Hepatocyte (in vitro differentiated cells): ENCODE results near the gene ZNF90. TPM values are rescaled to one million over a fixed set of nuclear protein-coding genes. Genes with fewer than 3 reads are reported as not detected.
"Not testable (repeated sequence)": the region's sequence is repeated elsewhere in the genome, so short reads cannot be mapped to it uniquely, and the experiment has no call there.

ENCODE experiments used
- DNase-seq: peaks from one replicate; pipeline ENCODE4 v3.0.0-alpha.2; 2016; ENCODE audit warnings: low spot score
- H2AFZ ChIP-seq: fragments of 200-600 bp; sonication (generic); 2 replicates; pipeline ENCODE4 v1.6.0; 2016; ENCODE audit warnings: antibody characterized with exemption, mild to moderate bottlenecking
- H3K27ac ChIP-seq: fragments of 200-600 bp; sonication (generic); 2 replicates; pipeline ENCODE4 v1.5.1; 2016; ENCODE audit warnings: mild to moderate bottlenecking
- H3K27me3 ChIP-seq: fragments of 200-600 bp; sonication (generic); 2 replicates; pipeline ENCODE4 v1.6.1; 2016
- H3K36me3 ChIP-seq: fragments of 200-600 bp; sonication (generic); replicated peaks from 2 replicates; pipeline ENCODE4 v1.5.1; 2016; ENCODE audit warnings: low read depth; ENCODE audit not compliant: insufficient read depth
- H3K4me1 ChIP-seq: fragments of 200-600 bp; sonication (generic); 2 replicates; pipeline ENCODE4 v1.5.1; 2016; ENCODE audit warnings: mild to moderate bottlenecking, moderate library complexity; ENCODE audit not compliant: insufficient read depth
- H3K4me2 ChIP-seq: fragments of 200-600 bp; sonication (generic); 2 replicates; pipeline ENCODE4 v1.6.0; 2016
- H3K4me3 ChIP-seq: fragments of 200-600 bp; sonication (generic); 2 replicates; pipeline ENCODE4 v1.5.1; 2016; ENCODE audit warnings: mild to moderate bottlenecking
- H3K79me2 ChIP-seq: fragments of 200-600 bp; sonication (generic); 2 replicates; pipeline ENCODE4 v1.6.0; 2017; ENCODE audit warnings: mild to moderate bottlenecking
- H3K9me2 ChIP-seq: fragments of 200-600 bp; sonication (generic); replicated peaks from 2 replicates; pipeline ENCODE4 v1.6.0; 2017; ENCODE audit warnings: mild to moderate bottlenecking; ENCODE audit not compliant: insufficient read depth
- H3K9me3 ChIP-seq: fragments of 200-600 bp; sonication (generic); 2 replicates; pipeline ENCODE4 v1.5.1; 2016; ENCODE audit warnings: low read depth, mild to moderate bottlenecking
- H4K20me1 ChIP-seq: fragments of 200-600 bp; sonication (generic); 2 replicates; pipeline ENCODE4 v1.6.0; 2016; ENCODE audit warnings: mild to moderate bottlenecking; ENCODE audit not compliant: insufficient read depth, poor library complexity, severe bottlenecking
- EZH2 ChIP-seq: fragments of 200-600 bp; sonication (generic); IDR thresholded peaks from 2 replicates; pipeline ENCODE4 v1.6.1; 2016; ENCODE audit warnings: antibody characterized with exemption, mild to moderate bottlenecking, borderline replicate concordance
- EZH2phosphoT487 ChIP-seq: fragments of 200-600 bp; sonication (generic); IDR thresholded peaks from one replicate; pipeline ENCODE4 v1.6.1; 2018; ENCODE audit warnings: antibody characterized with exemption, mild to moderate bottlenecking, low read depth, moderate library complexity; ENCODE audit not compliant: unreplicated experiment, severe bottlenecking
- WGBS: methylation state at CpG from one replicate; pipeline ENCODE4 v1.1.6; 2016; ENCODE audit warnings: low lambda C conversion rate; ENCODE audit errors: missing lambda C conversion rate; 5-methylcytosine and 5-hydroxymethylcytosine counted together
- polyA plus RNA-seq: library from polyadenylated mRNA; unstranded; fragments of >200 nt; fragmentation: Nextera tagmentation; extraction: Ambion mirVana; gene quantifications from 2 replicates; pipeline ENCODE4 v1.2.1, GENCODE V29; 2016
- total RNA-seq: library from RNA; depleted of rRNA; stranded (reverse); fragments of >200 nt; gene quantifications from 2 replicates; pipeline ENCODE4 v1.2.3, GENCODE V29; 2014
- TF ChIP-seq, protein P1 (sequence below): fragments of 200-600 bp; sonication (generic); IDR thresholded peaks from 2 replicates; pipeline ENCODE4 v1.5.1; 2016; ENCODE audit warnings: antibody characterized with exemption, mild to moderate bottlenecking; ENCODE audit not compliant: poor library complexity

ZNF90 gene
- total and polyA plus RNA-seq, 2 experiments from 2014 or later: 6.1 to 8.7 TPM

DNA sequence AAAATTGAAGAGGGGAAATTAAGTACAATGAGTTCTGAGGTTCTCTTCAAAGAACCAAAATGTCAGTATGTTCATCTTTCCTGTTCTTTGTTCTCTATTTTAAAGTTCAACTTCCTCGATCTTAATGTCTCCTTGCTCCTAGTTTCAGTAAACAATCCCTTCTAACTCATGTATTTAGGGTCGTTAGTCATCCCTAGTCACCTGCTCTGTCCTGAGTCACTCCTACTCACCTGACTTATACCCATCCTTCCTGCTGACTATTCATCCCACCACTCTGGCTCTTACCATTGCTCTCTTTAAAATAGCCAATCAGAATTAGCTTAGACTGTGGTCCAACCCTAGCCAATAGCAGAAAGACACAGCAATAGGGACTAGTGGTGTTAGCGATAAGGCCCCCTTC is 24.3 kb downstream of the ZNF90 start:
- Histone ChIP-seq H3K27me3 (no peaks in the 10 kb centered on the region), H3K4me3 (no peak overlapping the region), H3K36me3 (no peaks in the 10 kb centered on the region), H3K4me1 (no peaks in the 10 kb centered on the region), H3K9me3 (peaks cover 29% of the 10 kb centered on the region), H3K4me2 (no peak overlapping the region), H4K20me1 (no peaks in the 10 kb centered on the region), H2AFZ (no peak overlapping the region), H3K27ac (no peak overlapping the region), H3K79me2 (peaks cover 9% of the 10 kb centered on the region), H3K9me2 (no peaks in the 10 kb centered on the region)
- DNase-seq: no peak
- 92% methylated on average over 3 of the region's 3 CpGs for WGBS
- TF ChIP-seq EZH2phosphoT487 (no peak), EZH2 (no peak)
- TF ChIP-seq, protein P1, sequence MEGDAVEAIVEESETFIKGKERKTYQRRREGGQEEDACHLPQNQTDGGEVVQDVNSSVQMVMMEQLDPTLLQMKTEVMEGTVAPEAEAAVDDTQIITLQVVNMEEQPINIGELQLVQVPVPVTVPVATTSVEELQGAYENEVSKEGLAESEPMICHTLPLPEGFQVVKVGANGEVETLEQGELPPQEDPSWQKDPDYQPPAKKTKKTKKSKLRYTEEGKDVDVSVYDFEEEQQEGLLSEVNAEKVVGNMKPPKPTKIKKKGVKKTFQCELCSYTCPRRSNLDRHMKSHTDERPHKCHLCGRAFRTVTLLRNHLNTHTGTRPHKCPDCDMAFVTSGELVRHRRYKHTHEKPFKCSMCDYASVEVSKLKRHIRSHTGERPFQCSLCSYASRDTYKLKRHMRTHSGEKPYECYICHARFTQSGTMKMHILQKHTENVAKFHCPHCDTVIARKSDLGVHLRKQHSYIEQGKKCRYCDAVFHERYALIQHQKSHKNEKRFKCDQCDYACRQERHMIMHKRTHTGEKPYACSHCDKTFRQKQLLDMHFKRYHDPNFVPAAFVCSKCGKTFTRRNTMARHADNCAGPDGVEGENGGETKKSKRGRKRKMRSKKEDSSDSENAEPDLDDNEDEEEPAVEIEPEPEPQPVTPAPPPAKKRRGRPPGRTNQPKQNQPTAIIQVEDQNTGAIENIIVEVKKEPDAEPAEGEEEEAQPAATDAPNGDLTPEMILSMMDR: no peak

DNA sequence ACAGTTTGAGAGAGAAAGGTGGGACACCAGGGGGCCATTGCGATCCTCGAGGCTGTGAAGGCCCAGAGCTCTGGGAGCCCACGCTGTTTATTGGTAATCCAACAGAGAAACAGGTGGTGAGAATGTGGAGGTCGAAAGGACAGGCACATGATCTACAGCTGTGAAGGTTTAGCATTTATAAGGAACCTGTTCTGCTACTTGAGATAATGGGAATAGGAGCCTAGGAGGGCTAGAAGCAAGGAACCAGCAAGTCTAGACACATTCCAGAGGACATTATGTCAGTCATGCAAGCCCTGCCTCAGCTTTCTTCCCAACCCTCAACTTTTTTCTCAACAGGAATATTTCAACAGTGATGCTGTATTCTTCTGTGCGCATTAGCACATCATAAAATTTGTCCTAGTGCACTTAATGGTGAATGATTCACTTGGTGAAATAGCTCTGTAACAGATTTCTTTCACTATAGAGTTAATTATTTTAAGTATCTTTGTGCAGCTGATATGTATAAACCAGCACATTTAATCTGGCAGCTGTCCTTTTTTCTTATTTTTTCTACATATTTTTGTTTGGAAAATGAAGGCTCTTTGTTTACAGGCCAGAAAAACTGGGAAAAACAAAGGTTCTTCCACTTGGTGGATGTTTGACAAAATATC is 25.4 kb downstream of the ZNF90 start:
- peaks cover 29% of the 10 kb centered on the region for H3K9me3 ChIP-seq
- no peak for DNase-seq
- H3K4me1 ChIP-seq: no peaks in the 10 kb centered on the region
- 68% methylated on average over 5 of the region's 5 CpGs for WGBS
- peak overlapping the region; percentile 27 for H3K27ac ChIP-seq
- no peak for TF ChIP-seq EZH2
- TF ChIP-seq, protein P1: no peak
- TF ChIP-seq EZH2phosphoT487: no peak
- no peaks in the 10 kb centered on the region for H3K9me2 ChIP-seq
- peaks cover 9% of the 10 kb centered on the region for H3K79me2 ChIP-seq
- H2AFZ ChIP-seq: no peak overlapping the region
- H3K4me3 ChIP-seq: no peak overlapping the region
- no peak overlapping the region for H3K4me2 ChIP-seq
- H3K36me3 ChIP-seq: no peaks in the 10 kb centered on the region
- H3K27me3 ChIP-seq: no peaks in the 10 kb centered on the region
- H4K20me1 ChIP-seq: no peaks in the 10 kb centered on the region

DNA sequence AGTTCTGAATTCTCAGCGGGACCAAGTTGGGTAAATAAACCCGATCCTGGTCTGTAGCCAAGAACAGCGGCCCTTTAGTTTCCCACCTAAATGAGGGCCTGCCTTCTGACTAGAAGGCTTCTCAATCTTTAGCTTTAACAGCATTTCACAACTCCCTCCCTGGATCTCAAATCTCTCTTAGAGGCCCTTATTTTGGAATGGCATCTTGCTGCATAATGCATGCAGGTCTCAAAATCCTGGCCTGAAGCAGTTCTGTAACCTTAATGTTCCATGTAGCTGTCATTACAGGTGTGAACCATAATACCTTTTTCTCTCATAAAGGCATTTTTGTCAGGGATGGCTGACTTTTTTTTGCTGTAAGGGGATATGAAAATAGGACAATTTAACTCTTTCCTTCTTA is 29.5 kb downstream of the ZNF90 start:
- no peaks in the 10 kb centered on the region for H3K4me1 ChIP-seq
- no peaks in the 10 kb centered on the region for H4K20me1 ChIP-seq
- no peak for DNase-seq
- no peaks in the 10 kb centered on the region for H3K36me3 ChIP-seq
- no peaks in the 10 kb centered on the region for H3K9me2 ChIP-seq
- no peak overlapping the region for H2AFZ ChIP-seq
- no peaks in the 10 kb centered on the region for H3K79me2 ChIP-seq
- no peaks in the 10 kb centered on the region for H3K27me3 ChIP-seq
- WGBS: 78% methylated on average over 3 of the region's 3 CpGs
- no peak overlapping the region for H3K4me3 ChIP-seq
- no peak overlapping the region for H3K27ac ChIP-seq
- H3K9me3 ChIP-seq: peaks cover 31% of the 10 kb centered on the region
- H3K4me2 ChIP-seq: no peak overlapping the region
- TF ChIP-seq, protein P1: no peak
- TF ChIP-seq EZH2 (no peak), EZH2phosphoT487 (no peak)

DNA sequence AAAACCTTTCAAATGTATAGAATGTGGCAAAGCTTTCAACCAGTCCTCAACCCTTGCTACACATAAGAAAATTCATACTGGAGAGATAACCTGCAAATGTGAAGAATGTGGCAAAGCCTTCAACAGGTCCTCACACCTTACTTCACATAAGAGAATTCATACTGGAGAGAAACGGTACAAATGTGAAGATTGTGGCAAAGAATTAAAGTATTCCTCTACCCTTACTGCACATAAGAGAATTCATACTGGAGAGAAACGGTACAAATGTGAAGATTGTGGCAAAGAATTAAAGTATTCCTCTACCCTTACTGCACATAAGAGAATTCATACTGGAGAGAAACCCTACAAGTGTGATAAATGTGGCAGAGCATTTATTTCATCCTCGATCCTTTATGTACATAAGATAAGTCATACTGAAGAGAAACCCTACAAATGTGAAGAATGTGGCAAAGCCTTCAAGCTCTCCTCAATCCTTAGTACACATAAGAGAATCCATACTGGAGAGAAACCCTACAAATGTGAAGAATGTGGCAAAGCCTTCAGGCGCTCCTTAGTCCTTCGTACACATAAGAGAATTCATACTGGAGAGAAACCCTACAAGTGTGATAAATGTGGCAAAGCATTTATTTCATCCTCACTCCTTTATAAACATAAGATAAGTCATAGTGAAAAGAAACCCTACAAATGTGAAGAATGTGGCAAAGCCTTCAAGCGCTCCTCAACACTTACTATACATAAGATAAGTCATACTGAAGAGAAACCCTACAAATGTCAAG is 40.5 kb downstream of the ZNF90 start:
- H3K79me2 ChIP-seq, H3K9me2 ChIP-seq, DNase-seq, H3K4me1 ChIP-seq, H3K36me3 ChIP-seq, H3K4me3 ChIP-seq, H3K27me3 ChIP-seq, H2AFZ ChIP-seq, H4K20me1 ChIP-seq, H3K4me2 ChIP-seq, H3K27ac ChIP-seq: not testable (repeated sequence)
- 96% methylated on average over 6 of the region's 6 CpGs for WGBS
- H3K9me3 ChIP-seq: peaks cover 70% of the 10 kb centered on the region
